ENCODE results near the gene SEMA4A. TPM values are rescaled to one million over a fixed set of nuclear protein-coding genes. Genes with fewer than 3 reads are reported as not detected.

The SEMA4A gene
- total RNA-seq, 1 experiment from 2014 or later, result 0.10 TPM

DNA sequence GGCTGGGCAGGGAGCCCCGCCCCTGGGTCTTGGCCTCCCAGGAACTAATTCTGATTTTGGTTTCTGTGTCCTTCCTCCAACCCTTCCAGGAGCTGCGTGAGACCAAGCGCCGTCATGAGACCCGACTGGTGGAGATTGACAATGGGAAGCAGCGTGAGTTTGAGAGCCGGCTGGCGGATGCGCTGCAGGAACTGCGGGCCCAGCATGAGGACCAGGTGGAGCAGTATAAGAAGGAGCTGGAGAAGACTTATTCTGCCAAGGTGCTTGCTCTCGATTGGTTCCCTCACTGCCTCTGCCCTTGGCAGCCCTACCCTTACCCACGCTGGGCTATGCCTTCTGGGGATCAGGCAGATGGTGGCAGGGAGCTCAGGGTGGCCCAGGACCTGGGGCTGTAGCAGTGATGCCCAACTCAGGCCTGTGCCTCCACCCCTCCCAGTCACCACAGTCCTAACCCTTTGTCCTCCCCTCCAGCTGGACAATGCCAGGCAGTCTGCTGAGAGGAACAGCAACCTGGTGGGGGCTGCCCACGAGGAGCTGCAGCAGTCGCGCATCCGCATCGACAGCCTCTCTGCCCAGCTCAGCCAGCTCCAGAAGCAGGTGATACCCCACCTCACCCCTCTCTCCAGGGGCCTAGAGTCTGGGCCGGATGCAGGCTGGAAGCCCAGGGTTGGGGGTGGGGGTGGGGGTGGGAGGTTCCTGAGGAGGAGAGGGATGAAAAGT is 18.5 kb upstream of the SEMA4A start:
- DNase-seq (ENCODE audit: extremely low read depth, low read depth), result no peak

- no peak for DNase-seq (ENCODE audit: extremely low read depth, low read depth)
These were observed 17.2 kb upstream of the SEMA4A start for GRCh38 chr1:156135930-156136871.

- DNase-seq (ENCODE audit: extremely low read depth, low read depth), result no peak
These were observed 16.4 kb upstream of the SEMA4A start for GRCh38 chr1:156136970-156137483.

GRCh38 chr1:156138458-156138867 is 14.9 kb upstream of the SEMA4A start:
- DNase-seq (ENCODE audit: extremely low read depth, low read depth), result no peak

- no peak for DNase-seq (ENCODE audit: extremely low read depth, low read depth)
These were observed 12.3 kb upstream of the SEMA4A start for GRCh38 chr1:156140879-156141707.

GRCh38 chr1:156143765-156144489 is 9.5 kb upstream of the SEMA4A start:
- DNase-seq (ENCODE audit: extremely low read depth, low read depth), result no peak

- no peak for DNase-seq (ENCODE audit: extremely low read depth, low read depth)
These were observed 8.6 kb upstream of the SEMA4A start for GRCh38 chr1:156144742-156145141.

- no peak for DNase-seq (ENCODE audit: extremely low read depth, low read depth)
These were observed 7.8 kb upstream of the SEMA4A start for GRCh38 chr1:156145650-156146019.

DNA sequence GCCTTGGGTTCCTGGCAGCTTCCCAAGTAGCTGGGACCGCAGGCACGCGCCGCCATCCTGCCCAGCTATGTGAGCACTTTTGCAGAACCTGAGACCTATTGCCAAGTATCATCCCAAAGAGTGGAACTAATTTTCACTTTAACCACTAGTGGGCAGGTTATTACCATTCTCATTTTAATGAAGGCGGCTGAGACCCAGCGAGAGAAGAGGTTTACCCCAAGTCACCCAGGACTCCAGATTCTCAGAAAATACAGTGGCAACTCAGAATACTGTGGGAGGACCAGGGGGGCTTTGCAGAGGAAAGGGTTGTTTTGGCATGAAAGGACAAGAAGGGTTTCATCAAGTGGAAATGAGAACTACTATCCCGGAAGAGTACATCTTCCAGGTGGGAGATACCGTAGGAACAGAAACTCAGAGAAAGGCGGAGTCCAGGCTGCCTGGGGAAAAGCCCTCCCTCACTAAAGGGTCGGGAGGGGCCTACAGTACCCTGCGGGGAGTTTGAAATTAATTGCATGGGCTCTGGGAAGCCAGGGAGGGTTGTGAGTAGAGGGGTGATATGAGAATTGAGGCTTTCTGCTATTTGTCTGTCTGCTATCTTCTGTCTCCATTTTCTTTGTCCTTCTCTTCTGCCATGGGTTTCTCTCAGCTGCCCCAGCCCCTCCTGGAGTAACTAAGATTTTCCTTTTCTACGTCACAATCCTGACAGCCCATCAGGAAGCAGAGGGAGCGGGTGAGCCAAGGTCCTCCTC is 7.2 kb upstream of the SEMA4A start:
- peak; percentile 81 for DNase-seq (ENCODE audit: extremely low read depth, low read depth)

DNA sequence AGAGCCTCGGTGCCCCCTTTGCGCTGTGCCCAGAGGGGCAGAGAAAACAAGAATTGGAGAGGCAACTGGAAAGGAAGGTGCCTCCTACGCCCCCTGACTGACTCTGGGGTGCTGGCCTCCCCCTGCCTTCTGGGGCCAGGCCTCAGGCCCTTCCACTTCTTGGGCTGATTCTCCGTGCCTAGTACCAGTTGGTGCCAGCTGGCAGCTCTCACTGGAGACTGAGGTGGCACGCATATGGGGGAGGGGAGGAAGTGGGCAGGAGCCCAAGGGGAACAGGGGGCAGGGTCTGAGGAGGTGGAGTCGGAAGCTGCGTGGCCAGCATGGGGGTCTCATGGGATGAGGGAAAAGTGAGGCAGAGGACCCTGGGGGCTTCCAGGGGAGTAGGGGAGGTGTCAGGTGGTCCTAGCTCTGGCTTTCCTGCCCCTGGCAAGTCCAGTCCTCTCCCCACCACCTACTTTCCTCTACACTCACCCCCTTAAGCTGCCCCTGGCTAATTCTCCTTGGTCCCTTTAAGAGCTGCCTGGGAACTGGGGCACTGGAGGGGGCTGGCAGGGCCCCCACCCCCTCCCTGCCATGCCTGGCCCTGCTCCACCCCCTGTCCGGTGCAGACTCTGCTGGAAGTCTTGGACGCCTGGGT is 6.5 kb upstream of the SEMA4A start:
- DNase-seq (ENCODE audit: extremely low read depth, low read depth), result no peak

DNA sequence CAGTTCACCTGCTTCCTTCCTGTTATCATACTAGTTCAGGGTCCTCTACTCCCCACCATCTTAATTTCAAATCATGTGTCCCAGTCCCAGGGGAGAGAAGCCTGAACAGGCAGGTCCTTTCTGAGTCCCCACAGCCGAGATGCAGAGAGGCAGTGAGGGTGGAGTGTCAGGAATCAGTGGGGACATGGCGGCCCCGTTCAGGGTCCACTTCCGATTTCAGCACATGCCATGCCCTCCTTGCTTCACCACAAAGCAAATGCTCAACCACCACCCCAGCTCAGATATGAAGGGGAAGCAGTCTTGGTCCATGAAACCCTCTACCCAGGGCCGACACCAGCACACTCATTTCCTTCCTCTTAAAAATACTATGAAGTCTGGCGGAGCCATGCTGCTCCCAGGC is 5.2 kb upstream of the SEMA4A start:
- no peak for DNase-seq (ENCODE audit: extremely low read depth, low read depth)

DNA sequence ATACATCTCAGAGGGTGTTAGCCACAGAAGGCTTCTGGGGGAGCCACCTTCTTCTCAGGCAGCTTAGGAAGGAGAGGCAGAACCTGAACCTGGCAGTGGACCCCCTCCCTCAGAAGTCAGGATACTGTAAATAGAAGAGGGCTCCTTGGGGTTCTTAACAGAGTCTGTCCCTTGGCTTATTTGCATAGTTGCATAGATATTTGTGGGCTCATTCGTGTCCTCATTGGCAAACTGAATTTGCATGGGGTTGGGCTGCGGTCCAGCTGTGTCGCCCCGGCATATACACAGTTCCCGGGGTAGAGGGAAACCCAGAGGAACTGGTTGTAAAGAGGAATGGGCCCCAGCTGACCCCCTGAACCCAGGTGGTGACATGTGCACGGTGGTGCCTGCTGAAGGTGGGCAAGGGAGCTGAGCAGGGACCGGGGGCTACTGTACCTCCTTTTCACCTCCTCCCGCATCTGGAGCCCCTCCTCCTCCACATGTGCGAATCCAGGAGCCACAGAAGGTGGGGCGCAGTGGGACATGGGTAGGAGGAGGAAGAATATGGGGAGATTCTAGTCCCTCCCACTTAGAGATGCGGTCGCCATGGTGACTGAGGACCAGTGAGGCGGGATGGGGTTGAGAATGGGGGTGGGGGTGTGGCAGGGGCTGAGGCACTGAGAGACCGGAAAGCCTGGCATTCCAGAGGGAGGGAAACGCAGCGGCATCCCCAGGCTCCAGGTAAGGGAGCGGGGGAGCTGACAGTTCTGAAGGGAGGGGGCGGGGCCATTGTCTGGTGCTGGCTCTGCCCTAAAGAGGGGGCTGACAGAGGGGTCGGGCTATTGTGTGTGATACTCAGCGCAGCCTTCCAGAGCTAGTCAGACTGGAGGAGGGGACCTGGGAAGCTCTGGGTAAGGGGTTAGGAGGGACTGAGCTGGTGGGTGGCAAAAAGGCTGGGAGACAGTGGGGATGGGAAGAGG is 3.7 kb upstream of the SEMA4A start:
- DNase-seq (ENCODE audit: extremely low read depth, low read depth), result no peak

- DNase-seq (ENCODE audit: extremely low read depth, low read depth), result no peak
These were observed 2.9 kb upstream of the SEMA4A start for GRCh38 chr1:156150333-156151011.

GRCh38 chr1:156151093-156151688 is 2.2 kb upstream of the SEMA4A start:
- DNase-seq (ENCODE audit: extremely low read depth, low read depth), result no peak

DNA sequence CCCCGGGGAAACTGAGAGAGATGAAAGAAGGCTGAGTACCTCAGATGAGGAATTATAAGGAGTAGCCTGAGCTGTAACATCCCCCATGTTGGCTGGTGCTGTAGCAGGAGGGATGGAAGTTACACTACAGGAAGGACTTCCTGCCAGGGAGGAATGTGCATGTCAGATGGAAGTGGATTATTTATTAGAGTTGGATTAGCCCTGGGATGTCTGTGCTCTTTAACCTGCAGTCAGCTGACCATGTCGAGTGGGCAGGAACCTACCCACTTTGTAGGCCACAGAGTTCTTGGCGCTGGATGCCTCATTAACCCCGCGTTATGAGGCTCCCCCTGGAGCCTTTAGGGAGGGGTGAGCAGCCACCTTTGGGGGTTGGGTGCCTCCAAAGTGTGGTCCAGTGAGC is 757 bp upstream of the SEMA4A start:
- no peak for DNase-seq (ENCODE audit: extremely low read depth, low read depth)

- DNase-seq (ENCODE audit: extremely low read depth, low read depth), result no peak
These were observed 948 bp downstream of the SEMA4A start for GRCh38 chr1:156154317-156154749.
